ENCODE data around the gene TOMM34. TPM values are rescaled to one million over a fixed set of nuclear protein-coding genes. Genes with fewer than 3 reads are reported as not detected.
A peak's percentile ranks its signal among the peaks of the same experiment; 100 is the strongest.

The TOMM34 gene
- total and polyA plus RNA-seq, 2 of the 13 experiments (the other 11 are each of a cell fraction or from before 2014, with no cell fraction given) = 36.2 to 52.0 TPM

- TF ChIP-seq AFF4 (CRISPR knock-in tag; IDR thresholded peaks at IDR 0.05) (no peak), ZZZ3 (CRISPR knock-in tag; IDR thresholded peaks at IDR 0.05; ENCODE audit: borderline replicate concordance) (peak; percentile 81), TAF15 (IDR thresholded peaks at IDR 0.05; ENCODE audit: low read depth, low read length, poor library complexity, severe bottlenecking) (peak; percentile 47), JUNB (CRISPR knock-in tag; IDR thresholded peaks at IDR 0.05; ENCODE audit: borderline replicate concordance) (no peak), ZNF572 (CRISPR knock-in tag; IDR thresholded peaks at IDR 0.05) (peak; percentile 99), SAP130 (CRISPR knock-in tag; IDR thresholded peaks at IDR 0.05; ENCODE audit: low read depth) (peak; percentile 100), CBX1 (IDR thresholded peaks at IDR 0.05; ENCODE audit: low read depth) (peak; percentile 97), ZNF800 (CRISPR knock-in tag; IDR thresholded peaks at IDR 0.05) (peak; percentile 97), FOSL2 (CRISPR knock-in tag; IDR thresholded peaks at IDR 0.05) (peak; percentile 74), ZNF816 (CRISPR knock-in tag; IDR thresholded peaks at IDR 0.05; ENCODE audit: borderline replicate concordance) (no peak), TARDBP (CRISPR knock-in tag; IDR thresholded peaks at IDR 0.05) (peak; percentile 97), ZNF713 (CRISPR knock-in tag; IDR thresholded peaks at IDR 0.05) (0 out of 2 replicates have a peak, but pooled peaks have one; percentile 77), ZNF747 (CRISPR knock-in tag; IDR thresholded peaks at IDR 0.05; ENCODE audit: borderline replicate concordance) (peak; percentile 96), FLYWCH1 (CRISPR knock-in tag; IDR thresholded peaks at IDR 0.05) (no peak), ETS1 (CRISPR knock-in tag; IDR thresholded peaks at IDR 0.05) (no peak; the same call in 1 of the 2 replicates), ZSCAN9 (CRISPR knock-in tag; IDR thresholded peaks at IDR 0.05; ENCODE audit: borderline replicate concordance) (peak; percentile 94), ONECUT2 (CRISPR knock-in tag; IDR thresholded peaks at IDR 0.05) (peak; percentile 67; the same call in 1 of the 2 replicates), CEBPG (CRISPR knock-in tag; IDR thresholded peaks at IDR 0.05) (peak; percentile 57), DNMT1 (CRISPR knock-in tag; IDR thresholded peaks at IDR 0.05) (0 out of 2 replicates have a peak, but pooled peaks have one; percentile 45), ZNF770 (CRISPR knock-in tag; IDR thresholded peaks at IDR 0.05) (no peak), ZNF160 (CRISPR knock-in tag; IDR thresholded peaks at IDR 0.05) (peak; percentile 92)
Measured at GRCh38 chr20:44966030-44966961, 6.1 kb upstream of the TOMM34 start, which contains the start of gene STK4 (continued).
